GM10847 (cell line): ENCODE results near the gene UBE2L5.

ENCODE experiments used
- POLR2A ChIP-seq: IDR thresholded peaks from 2 replicates; pipeline ENCODE4 v1.6.1; 2011; ENCODE audit not compliant: insufficient read length; ENCODE audit errors: extremely low read depth

UBE2L5 gene

DNA sequence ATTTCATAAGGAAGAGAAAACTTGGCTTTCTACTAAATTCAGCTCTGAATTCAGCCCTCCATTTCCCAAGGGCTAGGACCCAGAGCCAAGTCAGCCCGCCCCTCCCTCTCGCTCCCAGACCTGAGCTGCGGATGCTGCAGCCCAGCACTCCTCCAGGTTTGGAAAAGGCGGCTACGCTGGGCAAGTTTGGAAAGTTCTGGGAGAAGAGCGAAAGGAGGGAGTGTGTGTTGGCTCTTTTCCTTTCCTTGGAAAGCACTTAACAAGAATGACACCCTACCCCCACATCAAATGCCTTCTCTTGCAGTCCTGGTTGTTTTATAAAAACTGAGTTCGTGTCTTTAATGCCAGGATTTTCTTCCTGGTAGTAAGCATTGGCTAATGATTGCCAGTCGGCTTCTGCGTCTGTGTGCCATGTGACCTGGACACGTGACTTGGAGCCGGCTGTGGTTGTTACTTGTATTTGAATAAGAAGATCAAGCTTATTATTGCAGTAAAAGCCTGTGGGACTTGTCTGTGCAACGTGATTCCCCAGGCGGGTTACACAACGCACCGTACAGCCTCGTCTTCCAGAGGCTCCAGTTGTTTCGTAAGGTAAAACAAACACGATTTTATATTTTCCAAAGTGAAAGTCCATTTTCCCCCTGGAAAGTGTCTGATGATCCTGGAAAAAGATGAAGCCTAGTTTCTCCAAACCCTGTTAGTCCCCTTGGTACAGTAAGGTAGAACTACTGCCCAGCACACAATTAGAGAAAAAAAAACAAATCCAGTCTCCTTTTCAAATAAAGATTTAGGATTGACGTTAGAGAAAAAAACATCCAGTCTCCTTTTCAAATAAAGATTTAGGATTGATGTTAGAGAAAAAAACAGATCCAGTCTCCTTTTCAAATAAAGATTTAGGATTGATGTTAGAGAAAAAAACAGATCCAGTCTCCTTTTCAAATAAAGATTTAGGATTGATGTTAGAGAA lies 26.8 kb upstream of the UBE2L5 start:
- no peak for TF ChIP-seq POLR2A

DNA sequence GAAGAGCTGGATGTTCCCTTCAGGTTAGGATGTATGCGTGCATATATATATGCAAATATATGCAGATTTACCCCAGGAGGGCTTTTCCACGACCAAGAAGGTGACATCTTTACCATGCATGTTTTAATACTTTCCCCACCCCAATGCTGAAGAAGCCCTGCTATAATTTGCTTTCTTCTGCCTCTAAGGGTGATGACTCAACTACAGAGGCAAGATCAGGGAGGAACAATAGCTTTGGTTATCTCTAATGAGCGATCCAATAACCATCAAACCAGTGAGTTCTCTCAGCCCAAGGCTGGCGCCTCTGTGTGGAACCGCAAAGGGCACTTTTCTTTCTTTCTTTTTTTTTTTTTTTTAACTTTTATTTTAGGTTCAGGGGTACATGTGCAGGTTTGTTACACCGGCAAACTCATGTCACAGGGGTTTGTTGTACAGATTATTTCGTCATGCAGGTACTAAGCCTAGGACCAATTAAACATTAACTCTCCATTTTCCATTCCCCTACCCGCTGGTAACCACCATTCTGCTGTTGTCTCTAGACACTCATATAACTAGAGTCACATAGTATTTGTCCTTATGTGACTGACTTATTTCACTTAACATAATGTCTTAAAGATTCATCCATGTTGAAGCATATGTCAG lies 25.7 kb upstream of the UBE2L5 start:
- TF ChIP-seq POLR2A, result no peak

DNA sequence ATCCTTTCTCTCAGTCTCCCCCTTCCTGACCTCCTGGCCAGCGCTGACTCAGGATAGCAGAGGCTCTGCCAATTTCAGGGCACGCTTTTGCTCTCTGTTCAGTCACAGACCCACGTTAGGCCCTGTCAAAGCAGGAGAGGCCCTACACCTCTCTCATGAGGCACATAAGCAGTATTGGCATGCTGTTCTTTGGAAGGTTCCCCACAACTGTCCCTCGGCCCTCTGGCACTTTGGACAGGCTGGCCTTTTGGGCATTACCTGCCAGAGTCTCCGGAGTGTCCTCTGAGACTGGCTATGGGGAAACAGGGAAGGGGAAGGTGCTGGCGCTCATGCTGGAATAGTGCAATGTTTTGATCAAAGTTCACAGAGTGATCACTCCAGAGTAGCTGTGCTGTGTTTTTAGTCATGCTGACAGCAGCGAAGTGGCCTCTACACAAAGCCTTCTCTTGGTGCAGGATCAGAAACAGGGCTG lies 23.7 kb upstream of the UBE2L5 start:
- TF ChIP-seq POLR2A, result no peak

DNA sequence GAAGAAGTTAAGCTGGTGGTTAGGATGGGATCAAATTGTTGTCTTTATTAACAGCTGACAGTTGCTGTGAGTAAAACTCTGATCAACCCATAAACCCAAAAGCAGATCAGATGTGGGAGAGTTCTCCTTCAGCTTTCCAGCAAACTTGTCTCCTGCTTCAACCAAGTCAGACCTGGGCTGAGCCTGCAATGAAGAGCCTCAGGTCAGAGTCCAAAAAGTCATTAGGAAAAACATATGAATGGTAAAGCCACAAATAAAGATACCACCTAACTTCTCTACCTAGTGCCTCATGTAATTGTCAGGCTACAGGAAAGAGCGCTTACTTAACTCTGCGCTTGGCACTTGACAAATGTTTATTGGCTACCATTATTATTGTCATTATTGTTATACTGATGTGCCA lies 21.9 kb upstream of the UBE2L5 start:
- TF ChIP-seq POLR2A, result no peak

DNA sequence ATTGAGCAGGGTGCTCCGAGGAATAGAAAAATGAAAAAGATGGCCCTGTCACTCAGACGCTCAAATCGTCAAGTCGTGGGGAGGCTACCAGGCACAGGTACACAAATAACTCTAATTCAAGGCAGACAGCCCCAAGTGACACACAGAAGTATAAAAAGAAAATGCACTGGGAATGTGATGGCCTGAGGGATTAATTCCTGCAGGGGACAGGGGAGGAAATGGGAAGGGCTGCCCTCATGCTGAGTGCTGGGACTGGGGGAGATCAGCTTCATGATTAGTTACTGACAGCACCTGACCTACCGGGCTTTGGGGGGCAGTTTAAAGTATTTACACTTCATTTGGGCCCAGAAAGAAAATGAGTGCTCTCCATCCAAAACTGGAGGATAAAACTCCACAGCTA lies 20.9 kb upstream of the UBE2L5 start:
- TF ChIP-seq POLR2A, result no peak

GRCh38 chr13:30403456-30403855 lies 18.8 kb upstream of the UBE2L5 start:
- TF ChIP-seq POLR2A, result no peak

- TF ChIP-seq POLR2A, result no peak
Observed at GRCh38 chr13:30404207-30404606, 18.1 kb upstream of the UBE2L5 start.

GRCh38 chr13:30406779-30407416 lies 15.4 kb upstream of the UBE2L5 start:
- no peak for TF ChIP-seq POLR2A

- TF ChIP-seq POLR2A, result no peak
Observed at GRCh38 chr13:30408319-30409101, 13.8 kb upstream of the UBE2L5 start.

DNA sequence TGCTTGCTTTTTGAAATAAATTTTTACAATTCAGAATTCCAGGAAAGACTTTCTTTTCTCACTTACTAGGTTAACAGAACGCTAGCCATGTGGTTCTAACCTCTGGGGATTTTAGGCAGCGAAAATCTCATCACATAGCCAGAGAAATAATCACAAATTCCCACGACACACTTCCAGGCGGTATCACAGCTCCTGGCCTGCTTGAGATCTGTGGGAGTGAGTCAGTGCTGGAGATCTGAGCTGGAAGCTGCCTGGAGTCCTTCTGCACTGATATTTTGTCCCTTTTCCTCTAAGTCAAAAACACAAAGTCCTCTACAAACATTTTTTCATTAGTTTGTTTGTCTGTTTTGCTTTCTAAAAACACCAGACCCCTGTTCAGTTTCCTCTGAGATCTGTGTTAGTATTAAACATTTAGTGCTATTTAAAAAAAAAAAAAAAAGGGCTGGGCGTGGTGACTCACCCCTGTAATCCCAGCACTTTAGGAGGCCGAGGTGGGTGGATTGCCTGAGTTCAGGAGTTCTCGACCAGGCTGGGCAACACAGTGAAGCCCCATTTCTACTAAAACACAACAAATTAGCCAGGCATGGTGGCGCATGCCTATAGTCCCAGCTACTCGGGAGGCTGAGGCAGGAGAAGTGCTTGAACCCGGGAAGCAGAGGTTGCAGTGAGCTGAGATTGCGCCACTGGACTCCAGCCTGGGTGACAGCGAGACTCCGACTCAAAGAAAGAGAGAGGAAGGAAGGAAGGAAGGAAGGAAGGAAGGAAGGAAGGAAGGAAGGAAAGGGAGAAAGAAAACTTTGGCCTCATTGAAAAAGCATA lies 12.2 kb upstream of the UBE2L5 start:
- TF ChIP-seq POLR2A, result no peak

- TF ChIP-seq POLR2A, result no peak
Observed at GRCh38 chr13:30410705-30411125, 11.6 kb upstream of the UBE2L5 start.

- no peak for TF ChIP-seq POLR2A
Observed at GRCh38 chr13:30412346-30412745, 9.9 kb upstream of the UBE2L5 start.

- no peak for TF ChIP-seq POLR2A
Observed at GRCh38 chr13:30413842-30414241, 8.5 kb upstream of the UBE2L5 start.

GRCh38 chr13:30415430-30416030 lies 6.8 kb upstream of the UBE2L5 start:
- no peak for TF ChIP-seq POLR2A
